NT2/D1 (cell line): ENCODE data around the gene VAV3.
"Not testable (repeated sequence)": the region's sequence is repeated elsewhere in the genome, so short reads cannot be mapped to it uniquely, and the experiment has no call there.

Experiments
- DNase-seq: peaks from one replicate; pipeline ENCODE4 v3.0.0-alpha.2; 2011; ENCODE audit warnings: low read depth, low spot score
- H3K27me3 ChIP-seq: 2 replicates; pipeline ENCODE4 v1.6.0; 2011; ENCODE audit warnings: mild to moderate bottlenecking; ENCODE audit not compliant: insufficient read length, insufficient read depth
- H3K36me3 ChIP-seq: 2 replicates; pipeline ENCODE4 v1.6.1; 2011; ENCODE audit warnings: mild to moderate bottlenecking, low read length, mixed read lengths; ENCODE audit not compliant: insufficient read depth, insufficient read length
- H3K4me1 ChIP-seq: 2 replicates; pipeline ENCODE4 v1.5.1; 2011; ENCODE audit not compliant: insufficient read depth, insufficient read length
- H3K4me3 ChIP-seq: 2 replicates; pipeline ENCODE4 v1.5.1; 2011; ENCODE audit warnings: low read depth; ENCODE audit not compliant: insufficient read length
- H3K9ac ChIP-seq: 2 replicates; pipeline ENCODE4 v1.6.0; 2011; ENCODE audit warnings: low read depth; ENCODE audit not compliant: insufficient read length
- H3K9me3 ChIP-seq: 2 replicates; pipeline ENCODE4 v1.5.1; 2011; ENCODE audit warnings: mild to moderate bottlenecking, low read length; ENCODE audit not compliant: insufficient read depth
- SUZ12 ChIP-seq: IDR thresholded peaks from 2 replicates; pipeline ENCODE4 v1.6.1; 2011; ENCODE audit not compliant: insufficient read length, insufficient read depth; ENCODE audit errors: extremely low read depth
- YY1 ChIP-seq: IDR thresholded peaks from 2 replicates; pipeline ENCODE4 v1.6.1; 2011; ENCODE audit not compliant: insufficient read length, insufficient read depth
- ZNF274 ChIP-seq: IDR thresholded peaks from 2 replicates; pipeline ENCODE4 v1.6.1; 2011; ENCODE audit warnings: mild to moderate bottlenecking, low read depth, low read length

Gene VAV3

DNA sequence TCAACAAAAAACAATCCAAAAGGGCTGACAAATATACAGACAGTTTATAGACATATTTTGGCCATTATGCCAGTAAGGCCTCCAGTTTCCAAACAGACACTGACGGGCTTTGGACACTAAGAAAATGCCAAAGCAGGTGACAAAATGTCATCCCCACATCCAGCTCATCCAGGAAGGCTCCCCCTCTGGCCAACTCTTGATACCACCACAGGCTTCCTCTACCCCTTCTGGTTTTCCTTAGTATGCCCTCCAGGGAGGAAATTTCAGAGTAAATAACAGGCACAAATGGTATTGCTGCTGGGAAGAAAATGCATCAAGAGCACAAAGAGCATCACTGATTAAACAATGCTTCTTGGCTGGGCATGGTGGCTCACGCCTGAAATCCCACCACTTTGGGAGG, 225.3 kb downstream of the VAV3 start:
- no peaks in the 10 kb centered on the region for H3K9me3 ChIP-seq
- H3K4me1 ChIP-seq, result no peaks in the 10 kb centered on the region
- H3K9ac ChIP-seq, result no peak overlapping the region
- H3K27me3 ChIP-seq, result no peaks in the 10 kb centered on the region
- H3K36me3 ChIP-seq, result no peaks in the 10 kb centered on the region
- TF ChIP-seq ZNF274, result no peak
- no peak for TF ChIP-seq SUZ12
- TF ChIP-seq YY1, result no peak
- DNase-seq, result no peak
- H3K4me3 ChIP-seq, result no peak overlapping the region

DNA sequence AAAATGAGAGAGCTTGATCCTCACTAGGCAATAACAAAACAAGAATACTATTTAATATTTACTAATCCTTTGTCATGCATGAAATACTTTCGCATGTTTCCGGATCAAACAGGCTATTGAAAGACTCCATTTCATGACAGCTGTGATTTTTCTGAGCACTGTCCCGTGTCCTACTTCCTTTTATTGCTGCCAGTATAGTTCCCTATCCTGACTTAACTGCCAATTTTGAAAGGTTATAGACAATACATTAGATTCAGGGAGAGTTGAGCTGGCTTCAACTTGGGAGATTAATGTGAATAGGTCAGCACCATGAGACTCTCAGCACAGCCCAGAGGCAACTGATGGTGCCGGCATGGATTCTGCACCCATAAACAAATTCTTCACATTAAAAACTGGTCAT, 225.8 kb downstream of the VAV3 start:
- no peak for DNase-seq
- Histone ChIP-seq H3K4me3 (no peak overlapping the region), H3K36me3 (no peaks in the 10 kb centered on the region), H3K27me3 (no peaks in the 10 kb centered on the region), H3K9me3 (no peaks in the 10 kb centered on the region), H3K4me1 (no peaks in the 10 kb centered on the region), H3K9ac (no peak overlapping the region)
- TF ChIP-seq ZNF274 (no peak), YY1 (no peak), SUZ12 (no peak)

DNA sequence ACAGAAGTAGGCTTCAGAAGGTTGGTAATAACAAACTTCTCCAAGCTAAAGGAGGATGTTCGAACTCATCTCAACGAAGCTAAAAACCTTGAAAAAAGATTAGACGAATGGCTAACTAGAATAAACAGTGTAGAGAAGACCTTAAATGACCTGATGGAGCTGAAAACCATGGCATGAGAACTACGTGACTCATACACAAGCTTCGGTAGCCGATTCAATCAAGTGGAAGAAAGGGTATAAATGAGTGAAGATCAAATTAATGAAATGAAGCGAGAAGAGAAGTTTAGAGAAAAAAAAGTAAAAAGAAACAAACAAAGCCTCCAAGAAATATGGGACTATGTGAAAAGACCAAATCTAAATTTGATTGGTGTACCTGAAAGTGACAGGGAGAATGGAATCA, 231.6 kb downstream of the VAV3 start:
- not testable (repeated sequence) for H3K36me3 ChIP-seq, H3K27me3 ChIP-seq, H3K4me1 ChIP-seq, H3K4me3 ChIP-seq, DNase-seq, H3K9me3 ChIP-seq, H3K9ac ChIP-seq

DNA sequence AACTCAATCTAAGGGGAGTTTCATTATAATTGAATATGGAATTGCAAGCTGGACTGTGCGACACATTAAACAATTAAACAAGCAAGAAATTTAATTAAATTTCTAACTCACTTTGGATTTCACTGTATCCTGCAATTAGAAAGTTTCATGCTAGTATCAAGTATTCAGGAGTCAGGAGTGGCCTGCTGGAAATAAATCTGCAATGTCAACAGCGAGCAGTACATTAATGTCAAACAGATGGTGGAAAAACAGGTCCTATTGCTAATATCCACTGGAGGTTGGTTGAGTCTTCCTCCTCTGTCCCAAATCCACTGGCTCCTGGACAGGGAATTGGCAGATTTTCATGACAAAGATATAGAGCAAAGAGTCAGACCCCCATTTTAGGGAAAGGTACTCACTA, 237.1 kb downstream of the VAV3 start:
- Histone ChIP-seq H3K36me3 (no peaks in the 10 kb centered on the region), H3K9ac (no peak overlapping the region), H3K4me3 (no peak overlapping the region), H3K27me3 (no peaks in the 10 kb centered on the region), H3K4me1 (no peaks in the 10 kb centered on the region), H3K9me3 (no peaks in the 10 kb centered on the region)
- no peak for TF ChIP-seq YY1
- no peak for TF ChIP-seq ZNF274
- TF ChIP-seq SUZ12, result no peak
- no peak for DNase-seq

- no peak for DNase-seq
- TF ChIP-seq SUZ12 (no peak), ZNF274 (no peak), YY1 (no peak)
- H3K27me3 ChIP-seq, result no peaks in the 10 kb centered on the region
- no peaks in the 10 kb centered on the region for H3K4me1 ChIP-seq
- no peaks in the 10 kb centered on the region for H3K36me3 ChIP-seq
- no peak overlapping the region for H3K4me3 ChIP-seq
- H3K9ac ChIP-seq, result no peak overlapping the region
- no peaks in the 10 kb centered on the region for H3K9me3 ChIP-seq
Observed at GRCh38 chr1:107726860-107727259, 238.1 kb downstream of the VAV3 start.

DNA sequence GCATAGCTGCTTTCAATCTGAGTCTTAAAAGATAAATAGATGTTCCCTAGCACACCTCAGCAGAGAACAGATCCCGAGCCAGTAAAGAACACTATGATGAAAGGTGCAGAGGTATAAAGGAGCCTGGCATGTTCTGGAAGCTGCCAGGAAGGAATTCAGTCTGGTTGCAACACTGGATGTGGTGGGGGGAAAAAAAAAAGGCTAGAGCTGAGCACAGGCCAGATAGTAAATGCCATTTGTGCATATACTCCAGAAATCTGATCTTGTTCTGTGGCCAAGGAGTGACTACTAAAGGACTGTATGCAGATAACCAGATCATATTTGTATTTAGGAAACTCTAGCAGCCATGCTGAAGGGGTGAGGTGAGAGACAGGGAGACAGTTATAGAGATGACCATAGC, 240.3 kb downstream of the VAV3 start:
- no peaks in the 10 kb centered on the region for H3K36me3 ChIP-seq
- DNase-seq, result no peak
- no peak for TF ChIP-seq SUZ12
- no peak for TF ChIP-seq YY1
- no peak for TF ChIP-seq ZNF274
- no peaks in the 10 kb centered on the region for H3K4me1 ChIP-seq
- no peaks in the 10 kb centered on the region for H3K27me3 ChIP-seq
- H3K4me3 ChIP-seq, result no peak overlapping the region
- H3K9me3 ChIP-seq, result no peaks in the 10 kb centered on the region
- H3K9ac ChIP-seq, result no peak overlapping the region

- H3K4me3 ChIP-seq, H3K27me3 ChIP-seq, H3K36me3 ChIP-seq, H3K4me1 ChIP-seq, H3K9me3 ChIP-seq, H3K9ac ChIP-seq, DNase-seq: not testable (repeated sequence)
Observed at GRCh38 chr1:107720210-107720609, 244.8 kb downstream of the VAV3 start.

- TF ChIP-seq YY1 (no peak), ZNF274 (no peak), SUZ12 (no peak)
- no peaks in the 10 kb centered on the region for H3K36me3 ChIP-seq
- no peaks in the 10 kb centered on the region for H3K9me3 ChIP-seq
- H3K4me1 ChIP-seq, result no peaks in the 10 kb centered on the region
- no peak overlapping the region for H3K4me3 ChIP-seq
- DNase-seq, result no peak
- no peak overlapping the region for H3K9ac ChIP-seq
- no peaks in the 10 kb centered on the region for H3K27me3 ChIP-seq
Observed at GRCh38 chr1:107710005-107710404, 255.0 kb downstream of the VAV3 start.
